B cell (primary cell): ENCODE results near the gene SPOCD1.

Experiments used
- CTCF ChIP-seq: fragments of 200-600 bp; IDR thresholded peaks from one replicate; pipeline ENCODE4 v1.8.0; 2022; ENCODE audit warnings: antibody characterized with exemption, mild to moderate bottlenecking
- EZH2 ChIP-seq: IDR thresholded peaks from 2 replicates; pipeline ENCODE4 v1.6.1; 2012; ENCODE audit warnings: borderline replicate concordance, low read depth, mild to moderate bottlenecking, moderate library complexity, low read length; ENCODE audit not compliant: insufficient read depth, poor library complexity, severe bottlenecking

- TF ChIP-seq CTCF: no peak
- no peak for TF ChIP-seq EZH2
Observed at GRCh38 chr1:31849653-31850052, 33.8 kb upstream of the SPOCD1 start.
